AG04450 (cell line): ENCODE results near the gene TXNRD2. TPM values are rescaled to one million over a fixed set of nuclear protein-coding genes. Genes with fewer than 3 reads are reported as not detected.

Experiments
- CTCF ChIA-PET: fragments of 300-600, 350-600 bp; formaldehyde crosslinking; extraction: SDS; loops from one replicate; lab custom pipeline; 2022; ENCODE audit warnings: antibody characterized with exemption, inconsistent platforms; lab: Charles Lee
- POLR2A ChIA-PET: fragments of 350-600 bp; formaldehyde crosslinking; extraction: SDS; loops from one replicate; lab custom pipeline; 2021; ENCODE audit warnings: antibody characterized with exemption, inconsistent platforms; lab: Yijun Ruan, JAX
- DNase-seq: peaks from one replicate; pipeline ENCODE4 v3.0.0-alpha.2; 2011; ENCODE audit warnings: low read depth, low spot score
- H3K27ac ChIP-seq: one replicate; pipeline ENCODE4 v1.5.1; 2012; ENCODE audit warnings: low read depth, low read length, control low read depth
- H3K27me3 ChIP-seq: one replicate; pipeline ENCODE4 v1.6.0; 2012; ENCODE audit warnings: low read length; ENCODE audit not compliant: control insufficient read depth, insufficient read depth
- H3K4me3 ChIP-seq: 2 replicates; pipeline ENCODE4 v1.5.1; 2011; ENCODE audit warnings: mild to moderate bottlenecking, low read depth, low read length, control low read depth
- H3K9me3 ChIP-seq: 2 replicates; pipeline ENCODE4 v1.5.1; 2012; ENCODE audit warnings: low read length; ENCODE audit not compliant: control insufficient read depth, insufficient read depth
- polyA plus RNA-seq: library from polyadenylated mRNA; depleted of rRNA; stranded (reverse); fragments of >200 nt; gene quantifications from 2 replicates; pipeline ENCODE4 v1.2.3, GENCODE V29; 2011
- TF ChIP-seq, protein P1 (sequence below): IDR thresholded peaks from 2 replicates; pipeline ENCODE4 v1.5.1; 2011; ENCODE audit warnings: low read depth, low read length, control low read depth, inconsistent platforms

TXNRD2 gene
- polyA plus RNA-seq, 1 experiment, result 13.3 TPM

DNA sequence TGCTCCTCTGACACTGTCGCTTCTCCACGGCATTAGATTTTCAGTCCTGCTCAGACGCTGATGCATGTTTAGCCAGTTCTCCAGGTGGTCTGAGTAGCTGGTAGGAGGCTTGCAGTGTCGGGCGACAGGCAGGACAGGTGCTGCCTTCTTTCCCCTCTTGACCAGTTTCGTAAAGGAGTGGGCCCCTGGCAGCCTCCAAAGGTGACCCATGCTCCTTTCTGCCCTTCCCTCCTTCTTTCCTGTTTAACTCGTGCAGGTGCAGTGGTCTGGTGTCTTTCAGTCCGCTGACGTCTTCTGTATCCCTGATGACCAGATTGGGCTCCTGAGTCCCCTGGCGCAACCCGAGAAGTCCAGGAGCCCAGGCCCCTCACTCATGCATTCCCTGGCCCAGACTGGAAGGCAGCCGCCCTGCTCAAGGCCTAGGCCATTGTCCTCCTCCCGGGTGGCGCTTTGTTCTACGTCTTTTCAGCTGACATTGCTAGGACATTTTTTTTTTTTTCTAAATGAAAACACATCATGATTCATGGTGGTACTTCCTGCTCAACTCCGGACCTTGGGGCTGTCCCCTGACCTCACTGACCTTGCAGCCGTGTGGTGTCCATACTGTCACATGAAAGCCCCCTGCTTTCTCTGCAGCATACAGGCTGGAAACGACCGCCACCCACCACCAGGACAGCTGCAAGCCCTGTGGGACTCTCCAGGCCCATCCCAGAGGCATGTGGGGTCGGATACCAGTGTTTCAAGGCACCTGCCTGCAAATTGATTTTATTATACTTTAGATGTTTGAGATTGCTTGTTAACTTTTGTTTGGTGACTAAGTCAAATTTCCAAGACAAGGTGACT, 25.5 kb upstream of the TXNRD2 start:
- Histone ChIP-seq H3K27me3 (no peaks in the 10 kb centered on the region), H3K4me3 (no peak overlapping the region), H3K9me3 (no peaks in the 10 kb centered on the region; the same call in 1 of the 2 replicates), H3K27ac (no peak overlapping the region)
- CTCF ChIA-PET, result interaction anchor here (0.6 to 0.7 kb wide), 3 partner anchors 23 to 900 kb away, joined by 3 to 4 read pairs (median 3); no protein-coding TSS in a partner anchor
- TF ChIP-seq, protein P1, sequence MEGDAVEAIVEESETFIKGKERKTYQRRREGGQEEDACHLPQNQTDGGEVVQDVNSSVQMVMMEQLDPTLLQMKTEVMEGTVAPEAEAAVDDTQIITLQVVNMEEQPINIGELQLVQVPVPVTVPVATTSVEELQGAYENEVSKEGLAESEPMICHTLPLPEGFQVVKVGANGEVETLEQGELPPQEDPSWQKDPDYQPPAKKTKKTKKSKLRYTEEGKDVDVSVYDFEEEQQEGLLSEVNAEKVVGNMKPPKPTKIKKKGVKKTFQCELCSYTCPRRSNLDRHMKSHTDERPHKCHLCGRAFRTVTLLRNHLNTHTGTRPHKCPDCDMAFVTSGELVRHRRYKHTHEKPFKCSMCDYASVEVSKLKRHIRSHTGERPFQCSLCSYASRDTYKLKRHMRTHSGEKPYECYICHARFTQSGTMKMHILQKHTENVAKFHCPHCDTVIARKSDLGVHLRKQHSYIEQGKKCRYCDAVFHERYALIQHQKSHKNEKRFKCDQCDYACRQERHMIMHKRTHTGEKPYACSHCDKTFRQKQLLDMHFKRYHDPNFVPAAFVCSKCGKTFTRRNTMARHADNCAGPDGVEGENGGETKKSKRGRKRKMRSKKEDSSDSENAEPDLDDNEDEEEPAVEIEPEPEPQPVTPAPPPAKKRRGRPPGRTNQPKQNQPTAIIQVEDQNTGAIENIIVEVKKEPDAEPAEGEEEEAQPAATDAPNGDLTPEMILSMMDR, result no peak
- no peak for DNase-seq
- POLR2A ChIA-PET, result no interaction called here

DNA sequence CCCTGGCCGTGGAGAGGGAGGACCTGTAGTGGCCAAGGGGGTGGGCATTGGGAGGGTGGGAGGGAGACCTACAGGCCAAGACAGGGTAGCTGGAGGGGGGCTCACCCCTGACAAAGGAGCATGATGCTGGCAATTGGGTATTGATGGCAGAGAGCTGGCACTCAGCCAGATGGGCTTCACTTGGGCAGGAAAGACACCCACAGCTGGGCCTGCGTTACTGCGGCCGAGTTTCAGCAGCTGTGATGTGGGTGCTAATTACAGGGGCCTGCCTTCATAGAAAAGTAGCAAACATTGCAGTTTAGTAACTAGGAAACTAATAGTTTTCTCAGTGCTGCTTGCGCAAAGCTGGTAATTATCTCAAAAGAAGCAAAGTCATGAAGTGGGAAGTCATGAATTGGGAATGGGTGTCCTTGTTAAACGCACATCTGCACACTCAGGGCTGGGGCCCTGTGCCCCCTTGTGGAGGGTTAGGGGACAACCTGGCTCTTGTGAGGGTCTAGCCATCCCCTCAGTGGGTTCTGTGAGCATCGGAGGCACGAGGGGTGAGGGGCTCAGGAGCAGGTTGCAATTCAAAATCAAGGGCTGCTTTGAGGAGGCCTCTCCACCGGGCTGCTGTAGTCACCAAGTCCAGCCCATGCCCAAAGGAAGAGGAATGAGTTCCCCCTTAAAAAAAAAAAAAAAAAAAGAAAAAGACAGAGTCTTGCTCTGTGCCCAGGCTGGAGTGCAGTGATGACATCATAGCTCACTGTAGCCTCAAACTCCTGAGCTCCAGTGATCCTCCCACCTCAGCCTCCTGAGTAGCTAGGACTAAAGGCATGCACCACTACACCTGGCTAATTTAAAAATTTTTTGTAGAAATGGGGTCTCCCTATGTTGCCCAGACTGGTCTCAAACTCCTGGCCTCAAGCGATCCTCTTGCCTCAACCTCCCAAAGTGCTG, 24.4 kb upstream of the TXNRD2 start:
- no peak overlapping the region for H3K4me3 ChIP-seq
- H3K27ac ChIP-seq, result no peak overlapping the region
- ChIA-PET CTCF (interaction anchor here (0.6 to 1.5 kb wide), 5 partner anchors 24 to 901 kb away, joined by 3 to 6 read pairs (median 3); no protein-coding TSS in a partner anchor), POLR2A (no interaction called here)
- no peaks in the 10 kb centered on the region for H3K27me3 ChIP-seq
- TF ChIP-seq, protein P1, result peak; percentile 53
- no peaks in the 10 kb centered on the region; the same call in 1 of the 2 replicates for H3K9me3 ChIP-seq
- DNase-seq, result no peak

DNA sequence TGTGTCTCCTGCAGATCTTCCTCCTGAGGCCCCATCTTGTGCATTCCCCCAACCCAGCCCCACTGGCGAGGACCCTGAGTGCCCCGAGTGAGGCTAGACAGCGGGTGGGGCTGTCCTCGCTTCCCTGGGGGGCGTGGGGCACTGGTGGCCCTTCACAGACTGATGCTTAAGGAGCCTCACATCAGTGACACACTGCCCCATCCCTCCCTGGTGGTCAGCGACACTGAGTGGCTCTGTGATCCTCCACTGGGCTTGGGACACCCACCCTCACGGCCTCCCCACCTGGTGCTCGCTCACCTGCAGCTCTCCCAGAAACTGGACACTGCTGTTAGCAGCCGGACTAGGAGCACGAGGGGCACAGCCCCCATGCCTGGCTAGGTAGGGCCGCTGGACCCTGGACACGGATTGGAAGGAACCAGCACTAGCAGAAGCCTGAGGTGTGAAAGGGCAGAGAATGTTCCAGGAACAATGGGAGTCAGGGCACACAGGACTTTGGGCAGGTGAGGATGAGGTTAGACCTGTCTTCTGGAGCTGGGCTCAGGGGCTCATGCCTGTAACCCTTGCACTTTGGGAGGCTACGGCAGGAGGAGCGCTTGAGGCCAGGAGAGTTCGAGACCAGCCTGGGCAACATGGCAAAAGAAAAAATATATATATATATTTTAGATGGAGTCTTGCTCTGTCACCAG, 23.2 kb upstream of the TXNRD2 start:
- POLR2A ChIA-PET, result no interaction called here

DNA sequence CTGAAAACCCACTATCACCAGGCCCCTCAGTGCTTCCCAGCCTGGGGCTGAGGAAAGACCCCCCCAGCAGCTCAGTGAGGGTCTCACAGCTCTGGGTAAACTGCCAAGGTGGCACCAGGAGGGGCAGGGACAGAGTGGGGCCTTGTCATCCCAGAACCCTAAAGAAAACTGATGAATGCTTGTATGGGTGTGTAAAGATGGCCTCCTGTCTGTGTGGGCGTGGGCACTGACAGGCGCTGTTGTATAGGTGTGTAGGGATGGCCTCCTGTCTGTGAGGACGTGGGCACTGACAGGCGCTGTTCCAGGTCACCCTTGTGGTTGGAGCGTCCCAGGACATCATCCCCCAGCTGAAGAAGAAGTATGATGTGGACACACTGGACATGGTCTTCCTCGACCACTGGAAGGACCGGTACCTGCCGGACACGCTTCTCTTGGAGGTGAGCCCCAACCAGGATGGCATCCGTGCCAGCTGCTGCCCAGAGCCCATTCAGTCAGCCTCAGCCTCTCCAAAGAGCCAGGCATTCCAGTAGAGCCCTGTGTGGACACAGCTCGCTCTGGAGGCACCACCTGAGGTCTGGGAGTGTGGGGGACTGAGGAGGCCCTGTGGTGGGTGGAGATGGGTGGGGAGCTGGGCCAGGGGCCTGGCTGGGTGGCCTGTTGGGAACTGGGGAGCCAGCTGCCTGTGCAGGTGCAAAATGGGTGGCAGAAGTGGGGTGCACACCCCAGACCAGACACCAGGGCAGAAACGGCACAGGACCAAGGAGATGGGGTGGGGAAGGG, 22.4 kb upstream of the TXNRD2 start:
- ChIA-PET CTCF (no interaction called here), POLR2A (no interaction called here)
- TF ChIP-seq, protein P1, result no peak
- H3K9me3 ChIP-seq, result no peaks in the 10 kb centered on the region; the same call in 1 of the 2 replicates
- no peak overlapping the region for H3K27ac ChIP-seq
- H3K4me3 ChIP-seq, result no peak overlapping the region
- DNase-seq, result no peak
- H3K27me3 ChIP-seq, result no peaks in the 10 kb centered on the region

More for the DNA sequence above, 23.2 kb upstream of the TXNRD2 start:
- CTCF ChIA-PET, result interaction anchor here (1.4 to 1.5 kb wide), 2 partner anchors 48 to 51 kb away, joined by 3 to 6 read pairs; no protein-coding TSS in a partner anchor
- H3K27me3 ChIP-seq, result no peaks in the 10 kb centered on the region
- DNase-seq, result no peak
- TF ChIP-seq, protein P1, result no peak
- no peak overlapping the region for H3K27ac ChIP-seq
- no peaks in the 10 kb centered on the region; the same call in 1 of the 2 replicates for H3K9me3 ChIP-seq
- no peak overlapping the region for H3K4me3 ChIP-seq
